ENCODE data around the gene PRM2. TPM values are rescaled to one million over a fixed set of nuclear protein-coding genes. Genes with fewer than 3 reads are reported as not detected.
A peak's percentile ranks its signal among the peaks of the same experiment; 100 is the strongest.

Gene PRM2
- total RNA-seq, 5 donors from 2014 or later (not counting 1 experiment from before 2014, with no cell fraction given): not detected

- Mint-ChIP-seq H3K36me3 (no peaks in the 10 kb centered on the region), H3K27ac (peak within 1 kb of the TSS in 1 of 2 donors; percentile 54), H3K9me3 (no peaks in the 10 kb centered on the region), H3K4me1 (peaks cover 0 to 6% (median 2%) of the 10 kb centered on the region in 3 donors), H3K27me3 (peaks cover 0 to 7% of the 10 kb centered on the region in 2 donors), H3K4me3 (no peak within 1 kb of the TSS)
- H3K36me3 ChIP-seq (ENCODE audit: control insufficient read depth in 2 of 2, extremely low read depth in 1 of 2, insufficient read depth in 1 of 2, low read length in 1 of 2): no peaks in the 10 kb centered on the region
- DNase-seq: no peak
- peaks cover 0 to 17% of the 10 kb centered on the region in 2 experiments for H3K27me3 ChIP-seq (replicated peaks in 1 of 2; ENCODE audit: control insufficient read depth in 2 of 2, extremely low read depth in 1 of 2, insufficient read depth in 2 of 2, low read length in 1 of 2)
- ATAC-seq (replicated peaks in 1 of 4): no peak
- WGBS (ENCODE audit: insufficient coverage): 94% methylated on average over 16 of the region's 25 CpGs
- no peak within 1 kb of the TSS for H3K27ac ChIP-seq (ENCODE audit: low read length)
- ChIA-PET POLR2A (no interaction called here), CTCF (interaction anchor here in 1 of 2 donors (0.7 kb wide), 1 partner anchor 89 kb away, joined by 3 read pairs; no protein-coding TSS in a partner anchor)
- H3K4me3 ChIP-seq (ENCODE audit: control insufficient read depth in 1 of 2, extremely low read depth in 1 of 2, low read length in 1 of 2): no peak within 1 kb of the TSS
- no peaks in the 10 kb centered on the region for H3K4me1 ChIP-seq (ENCODE audit: control insufficient read depth in 1 of 2, extremely low read depth in 1 of 2, insufficient read depth in 2 of 2, low read length in 2 of 2)
- no peaks in the 10 kb centered on the region for H3K9me3 ChIP-seq
These were observed 4.6 kb upstream of the PRM2 start, which contains the start of gene PRM1 for GRCh38 chr16:11280616-11281522. PRM1 (minus strand) TSS chr16:11281330; CDS start chr16:11281238, 92 bp downstream.

GRCh38 chr16:11278681-11279628, 2.7 kb upstream of the PRM2 start:
- no peak overlapping the region for H3K4me3 ChIP-seq (ENCODE audit: control insufficient read depth in 1 of 2, extremely low read depth in 1 of 2, low read length in 1 of 2)
- H3K27me3 Mint-ChIP-seq: peaks cover 0 to 7% of the 10 kb centered on the region in 2 donors
- 79% methylated on average over 3 of the region's 7 CpGs for whole genome bisulfite sequencing (ENCODE audit: insufficient coverage)
- POLR2A ChIA-PET: no interaction called here
- no peak overlapping the region for H3K4me3 Mint-ChIP-seq
- no peak overlapping the region for H3K27ac ChIP-seq (ENCODE audit: low read length)
- no peaks in the 10 kb centered on the region for H3K36me3 Mint-ChIP-seq
- peaks cover 0 to 22% of the 10 kb centered on the region in 2 experiments for H3K27me3 ChIP-seq (replicated peaks in 1 of 2; ENCODE audit: control insufficient read depth in 2 of 2, extremely low read depth in 1 of 2, insufficient read depth in 2 of 2, low read length in 1 of 2)
- DNase-seq (no peak), ATAC-seq (replicated peaks in 1 of 4) (no peak)
- no peaks in the 10 kb centered on the region for H3K9me3 ChIP-seq
- CTCF ChIA-PET: interaction anchor here in 1 of 2 donors (0.6 kb wide), 1 partner anchor 1543 kb away, joined by 4 read pairs; no protein-coding TSS in a partner anchor
- no peak overlapping the region for H3K27ac Mint-ChIP-seq
- H3K4me1 Mint-ChIP-seq: peaks cover 0 to 6% (median 2%) of the 10 kb centered on the region in 3 donors
- no peaks in the 10 kb centered on the region for H3K4me1 ChIP-seq (ENCODE audit: control insufficient read depth in 1 of 2, extremely low read depth in 1 of 2, insufficient read depth in 2 of 2, low read length in 2 of 2)
- H3K9me3 Mint-ChIP-seq: no peaks in the 10 kb centered on the region
- no peaks in the 10 kb centered on the region for H3K36me3 ChIP-seq (ENCODE audit: control insufficient read depth in 2 of 2, extremely low read depth in 1 of 2, insufficient read depth in 1 of 2, low read length in 1 of 2)

- ChIA-PET CTCF (no interaction called here), POLR2A (no interaction called here)
- Histone ChIP-seq H3K36me3 (ENCODE audit: control insufficient read depth in 2 of 2, extremely low read depth in 1 of 2, insufficient read depth in 1 of 2, low read length in 1 of 2) (no peaks in the 10 kb centered on the region), H3K27me3 (replicated peaks in 1 of 2; ENCODE audit: control insufficient read depth in 2 of 2, extremely low read depth in 1 of 2, insufficient read depth in 2 of 2, low read length in 1 of 2) (peaks cover 0 to 19% of the 10 kb centered on the region in 2 experiments), H3K9me3 (no peaks in the 10 kb centered on the region), H3K27ac (ENCODE audit: low read length) (no peak overlapping the region), H3K4me3 (ENCODE audit: control insufficient read depth in 1 of 2, extremely low read depth in 1 of 2, low read length in 1 of 2) (no peak overlapping the region), H3K4me1 (ENCODE audit: control insufficient read depth in 1 of 2, extremely low read depth in 1 of 2, insufficient read depth in 2 of 2, low read length in 2 of 2) (no peaks in the 10 kb centered on the region)
- DNase-seq (no peak), ATAC-seq (replicated peaks in 1 of 4) (no peak)
- Mint-ChIP-seq H3K9me3 (no peaks in the 10 kb centered on the region), H3K27ac (no peak overlapping the region), H3K27me3 (peaks cover 0 to 2% of the 10 kb centered on the region in 2 donors), H3K36me3 (no peaks in the 10 kb centered on the region), H3K4me1 (peaks cover 0 to 6% (median 2%) of the 10 kb centered on the region in 3 donors), H3K4me3 (no peak overlapping the region)
- WGBS (ENCODE audit: insufficient coverage): 80% methylated on average over 9 of the region's 12 CpGs
These were observed 1.5 kb upstream of the PRM2 start for GRCh38 chr16:11277607-11278337.

GRCh38 chr16:11276896-11277593, 765 bp upstream of the PRM2 start:
- no peak overlapping the region for H3K4me3 Mint-ChIP-seq
- DNase-seq (no peak), ATAC-seq (replicated peaks in 1 of 4) (no peak)
- ChIA-PET POLR2A (no interaction called here), CTCF (interaction anchor here in 1 of 2 donors (0.6 kb wide), 1 partner anchor 95 kb away, joined by 8 read pairs; no protein-coding TSS in a partner anchor)
- Histone ChIP-seq H3K27me3 (replicated peaks in 1 of 2; ENCODE audit: control insufficient read depth in 2 of 2, extremely low read depth in 1 of 2, insufficient read depth in 2 of 2, low read length in 1 of 2) (peaks cover 0 to 19% of the 10 kb centered on the region in 2 experiments), H3K4me1 (ENCODE audit: control insufficient read depth in 1 of 2, extremely low read depth in 1 of 2, insufficient read depth in 2 of 2, low read length in 2 of 2) (no peaks in the 10 kb centered on the region), H3K36me3 (ENCODE audit: control insufficient read depth in 2 of 2, extremely low read depth in 1 of 2, insufficient read depth in 1 of 2, low read length in 1 of 2) (no peaks in the 10 kb centered on the region), H3K27ac (ENCODE audit: low read length) (no peak overlapping the region), H3K4me3 (ENCODE audit: control insufficient read depth in 1 of 2, extremely low read depth in 1 of 2, low read length in 1 of 2) (no peak overlapping the region), H3K9me3 (no peaks in the 10 kb centered on the region)
- 90% methylated on average over 5 of the region's 11 CpGs for WGBS (ENCODE audit: insufficient coverage)
- peaks cover 0 to 6% (median 2%) of the 10 kb centered on the region in 3 donors for H3K4me1 Mint-ChIP-seq
- H3K9me3 Mint-ChIP-seq: no peaks in the 10 kb centered on the region
- no peaks in the 10 kb centered on the region for H3K27me3 Mint-ChIP-seq
- H3K36me3 Mint-ChIP-seq: no peaks in the 10 kb centered on the region
- peak overlapping the region in 1 of 2 donors; percentile 61 for H3K27ac Mint-ChIP-seq

DNA sequence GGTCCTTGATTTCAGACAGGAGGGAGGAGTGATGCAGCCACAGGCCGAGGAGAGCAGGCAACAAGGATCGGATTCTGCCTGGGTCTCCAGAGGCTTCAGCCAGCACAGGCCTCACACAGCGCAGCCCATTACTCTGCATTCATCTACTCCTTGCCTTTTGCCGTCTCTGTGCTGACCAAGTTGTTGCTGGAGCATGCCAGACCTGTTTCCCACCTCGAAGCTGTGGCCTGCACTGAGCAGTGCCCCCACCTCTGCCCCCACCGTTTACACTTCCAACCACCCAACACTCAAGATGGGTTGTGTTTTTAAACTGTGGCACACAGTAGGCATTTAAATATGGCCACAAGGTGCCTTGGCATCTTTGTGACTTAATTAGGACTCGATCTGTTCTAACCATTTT, 1.3 kb downstream of the PRM2 start:
- ATAC-seq (replicated peaks in 1 of 4) (no peak), DNase-seq (no peak)
- Mint-ChIP-seq H3K27ac (no peak overlapping the region), H3K36me3 (no peaks in the 10 kb centered on the region), H3K4me1 (peaks cover 0 to 5% (median 2%) of the 10 kb centered on the region in 3 donors), H3K4me3 (no peak overlapping the region), H3K9me3 (no peaks in the 10 kb centered on the region), H3K27me3 (no peaks in the 10 kb centered on the region)
- 87% methylated on average over 5 of the region's 7 CpGs for WGBS (ENCODE audit: insufficient coverage)
- no peaks in the 10 kb centered on the region for H3K9me3 ChIP-seq
- H3K27me3 ChIP-seq (replicated peaks in 1 of 2; ENCODE audit: control insufficient read depth in 2 of 2, extremely low read depth in 1 of 2, insufficient read depth in 2 of 2, low read length in 1 of 2): peaks cover 0 to 13% of the 10 kb centered on the region in 2 experiments
- H3K4me3 ChIP-seq (ENCODE audit: control insufficient read depth in 1 of 2, extremely low read depth in 1 of 2, low read length in 1 of 2): no peak overlapping the region
- no peak overlapping the region for H3K27ac ChIP-seq (ENCODE audit: low read length)
- no peaks in the 10 kb centered on the region for H3K4me1 ChIP-seq (ENCODE audit: control insufficient read depth in 1 of 2, extremely low read depth in 1 of 2, insufficient read depth in 2 of 2, low read length in 2 of 2)
- POLR2A ChIA-PET: interaction anchor here in 1 of 2 donors (0.6 kb wide), 2 partner anchors 113 to 390 kb away, joined by 4 to 6 read pairs; no protein-coding TSS in a partner anchor
- CTCF ChIA-PET: interaction anchor here in 1 of 2 donors (1.1 kb wide), 1 partner anchor 131 kb away, joined by 4 read pairs; no protein-coding TSS in a partner anchor
- H3K36me3 ChIP-seq (ENCODE audit: control insufficient read depth in 2 of 2, extremely low read depth in 1 of 2, insufficient read depth in 1 of 2, low read length in 1 of 2): no peaks in the 10 kb centered on the region
